GM03348 (cell line): Measurements from ENCODE around the gene TARP.

ENCODE experiments used
- DNase-seq: peaks from one replicate; pipeline ENCODE4 v3.0.0; 2012; ENCODE audit warnings: low spot score

The TARP gene

GRCh38 chr7:38273286-38273995, at the start of gene TARP:
Gene TARP (minus strand): TSS chr7:38273636.
- no peak for DNase-seq

DNA sequence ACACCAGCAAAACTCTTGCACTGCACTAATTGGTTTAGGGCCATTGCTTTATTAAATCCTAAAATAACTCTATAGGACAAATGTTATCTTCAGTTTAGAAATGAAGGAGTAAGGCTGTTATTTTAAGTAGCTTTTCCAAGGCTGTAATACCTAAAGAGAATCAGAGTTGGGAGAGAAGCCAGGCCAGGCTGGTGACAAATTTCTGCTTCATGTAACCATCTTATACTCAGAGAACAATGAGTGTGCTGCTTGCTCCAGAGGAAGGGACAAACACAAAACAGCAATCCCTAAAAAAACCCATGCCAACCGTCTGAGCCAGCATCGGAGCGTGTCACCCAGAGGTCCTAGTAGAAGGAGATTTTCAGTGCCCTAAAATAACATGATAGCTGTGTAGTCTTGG, 49.7 kb upstream of the TARP start:
- DNase-seq: no peak

DNA sequence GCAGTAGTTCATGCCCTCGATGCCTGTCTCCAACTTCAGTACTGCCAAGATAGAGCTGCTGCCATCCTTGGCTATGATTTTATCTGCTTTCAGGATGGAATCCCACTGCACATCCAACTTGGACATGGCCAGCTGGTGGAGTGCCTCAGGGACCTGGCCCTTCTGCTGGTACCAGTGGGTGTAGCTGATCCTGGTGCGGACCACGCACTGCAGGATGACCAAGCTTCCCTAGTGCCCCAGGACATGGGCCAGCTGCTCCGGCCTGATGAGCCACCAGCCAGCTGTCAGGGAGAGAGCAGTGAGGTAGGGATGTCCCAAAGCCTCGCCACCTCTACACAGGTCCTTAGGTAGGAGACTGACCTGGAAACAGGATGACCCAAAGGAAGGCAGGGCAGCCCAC, 49.0 kb upstream of the TARP start:
- DNase-seq: no peak

DNA sequence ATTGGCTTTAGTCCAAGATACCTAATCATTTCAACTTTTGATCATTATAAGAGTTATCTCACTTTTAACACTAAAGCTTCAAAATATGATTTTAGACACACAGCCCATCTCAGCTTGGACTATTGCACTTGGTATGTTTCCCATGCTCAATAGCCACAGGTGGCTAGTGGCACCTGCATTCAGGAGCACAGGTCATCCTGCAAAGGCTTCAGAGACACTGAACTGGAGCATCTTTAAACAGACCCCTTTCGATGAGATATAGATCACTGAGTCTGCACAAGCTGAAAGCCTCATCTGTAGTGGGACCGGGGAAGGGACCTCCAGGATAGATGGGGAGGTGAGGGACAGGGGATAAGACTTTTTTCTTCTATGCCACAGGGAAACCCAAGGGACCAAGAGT, 48.5 kb upstream of the TARP start:
- no peak for DNase-seq

- peak; percentile 83 for DNase-seq
Measured at GRCh38 chr7:38321515-38321944, 48.1 kb upstream of the TARP start.

DNA sequence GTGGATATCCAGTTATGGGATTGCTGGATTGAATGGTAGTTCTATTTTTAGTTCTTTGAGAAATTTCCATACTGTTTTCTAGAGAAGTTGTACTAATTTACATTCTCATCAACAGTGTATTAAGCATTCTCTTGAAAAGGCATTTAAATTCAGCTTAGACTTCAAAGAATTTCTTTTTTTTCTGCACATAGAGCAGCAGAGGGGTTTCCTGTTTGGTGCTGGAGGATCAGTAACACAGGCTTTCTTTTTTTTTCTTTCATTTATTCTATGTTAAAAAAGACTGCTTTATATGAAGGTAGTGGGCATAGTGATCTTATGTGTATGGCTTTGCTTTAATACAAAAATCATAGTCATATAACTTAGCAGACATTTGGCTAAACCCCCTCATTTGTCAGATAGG, 47.6 kb upstream of the TARP start:
- DNase-seq: no peak

- DNase-seq: no peak
Measured at GRCh38 chr7:38319873-38320272, 46.4 kb upstream of the TARP start.

DNA sequence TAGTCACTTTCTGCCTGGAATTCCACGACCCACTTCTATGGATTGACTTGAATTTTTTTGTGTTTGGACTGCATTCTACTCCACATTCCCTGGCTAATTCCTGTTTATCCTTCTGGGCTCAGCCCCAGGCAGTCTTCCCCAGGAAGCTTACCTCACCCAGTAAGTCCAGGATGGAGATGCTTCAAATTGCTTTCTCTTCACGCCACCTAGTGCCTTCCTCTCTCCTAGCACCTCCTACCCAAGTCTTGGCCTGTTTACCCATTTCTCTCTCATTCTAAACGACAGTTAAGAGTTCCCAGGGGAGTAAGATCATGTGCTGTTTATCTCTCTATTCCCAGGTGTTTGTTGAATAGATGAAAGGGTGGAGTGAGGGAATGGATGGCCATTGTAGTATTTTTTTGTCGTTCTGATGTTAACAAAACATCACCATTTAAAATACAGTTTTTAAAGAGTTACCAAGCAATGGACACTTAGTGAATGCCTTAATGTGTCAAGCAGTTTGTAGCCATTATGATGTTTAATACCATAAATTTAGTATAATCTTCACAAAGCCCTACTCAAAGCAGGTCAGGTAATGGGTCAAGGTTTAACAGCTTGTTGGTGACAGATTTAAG, 45.5 kb upstream of the TARP start:
- DNase-seq: peak; percentile 83

GRCh38 chr7:38318241-38318640, 44.8 kb upstream of the TARP start:
- DNase-seq: no peak

GRCh38 chr7:38317515-38317914, 44.1 kb upstream of the TARP start:
- DNase-seq: no peak

- no peak for DNase-seq
Measured at GRCh38 chr7:38316733-38317360, 43.4 kb upstream of the TARP start.

GRCh38 chr7:38315410-38315809, 42.0 kb upstream of the TARP start:
- no peak for DNase-seq

GRCh38 chr7:38312821-38313220, 39.4 kb upstream of the TARP start:
- no peak for DNase-seq

GRCh38 chr7:38311329-38311937, 38.0 kb upstream of the TARP start:
- peak; percentile 64 for DNase-seq

DNA sequence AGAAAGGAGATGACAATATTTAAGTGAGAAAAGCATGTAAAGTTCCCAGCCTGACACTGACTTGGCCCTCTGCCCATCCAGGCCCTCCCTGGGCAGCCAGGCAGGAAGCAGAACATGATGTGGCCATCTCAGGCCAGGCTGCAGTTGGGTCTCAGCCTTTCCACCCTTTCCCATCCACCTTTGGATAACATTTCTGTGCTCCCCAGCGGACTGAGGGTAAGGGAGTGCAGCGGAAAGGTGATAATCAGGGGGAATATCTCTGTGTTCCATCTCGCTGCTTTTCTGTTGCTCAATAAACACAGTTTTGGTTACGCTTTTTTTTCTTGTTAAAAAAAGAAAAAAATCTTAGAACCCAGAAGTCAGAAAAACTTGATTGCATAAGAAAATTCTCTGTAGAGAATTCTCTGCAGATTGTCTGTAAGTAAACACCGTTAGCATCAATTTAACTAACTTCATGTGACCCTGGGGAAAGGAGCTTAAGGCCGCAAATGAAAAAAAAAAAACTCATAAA, 37.2 kb upstream of the TARP start:
- DNase-seq: no peak

DNA sequence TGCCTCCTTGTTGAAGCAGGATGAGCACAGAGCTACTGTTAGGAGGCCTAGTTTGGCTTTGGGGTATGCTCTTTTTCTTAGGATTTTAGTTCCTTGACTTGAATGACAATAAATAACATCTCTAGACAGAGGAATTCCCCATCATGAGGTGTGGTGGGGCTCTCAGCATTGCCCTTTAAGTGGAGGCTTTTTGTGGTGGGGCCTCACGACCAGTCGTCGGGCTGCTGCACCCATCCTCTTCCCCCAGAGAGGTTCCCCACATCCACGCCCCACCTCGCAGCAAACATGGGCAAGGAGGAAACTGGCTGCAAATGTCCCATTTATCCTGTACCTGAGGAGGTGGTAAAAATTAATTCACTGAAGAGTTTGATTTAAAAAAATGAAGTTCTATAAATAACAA, 36.1 kb upstream of the TARP start:
- no peak for DNase-seq

DNA sequence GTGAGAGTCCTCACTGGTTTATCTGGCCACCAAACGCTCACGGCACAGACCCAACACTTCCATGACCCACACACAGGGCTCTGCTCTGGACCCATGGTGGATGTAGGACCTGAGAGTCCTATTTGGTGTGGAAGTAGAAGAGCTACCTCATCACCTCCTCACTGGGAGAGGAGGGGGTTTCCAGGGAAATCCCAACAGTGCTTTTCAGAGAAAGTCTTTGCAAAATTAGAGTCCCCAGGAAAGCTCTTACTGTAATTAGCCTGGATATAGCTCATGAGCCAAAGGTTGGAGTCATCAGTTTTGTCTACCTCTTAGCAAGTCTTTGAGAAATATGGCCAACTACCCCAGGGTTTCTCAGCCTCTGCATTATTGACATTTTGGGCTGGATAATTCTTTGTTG, 34.7 kb upstream of the TARP start:
- DNase-seq: no peak

- DNase-seq: no peak
Measured at GRCh38 chr7:38307640-38308039, 34.2 kb upstream of the TARP start.

DNA sequence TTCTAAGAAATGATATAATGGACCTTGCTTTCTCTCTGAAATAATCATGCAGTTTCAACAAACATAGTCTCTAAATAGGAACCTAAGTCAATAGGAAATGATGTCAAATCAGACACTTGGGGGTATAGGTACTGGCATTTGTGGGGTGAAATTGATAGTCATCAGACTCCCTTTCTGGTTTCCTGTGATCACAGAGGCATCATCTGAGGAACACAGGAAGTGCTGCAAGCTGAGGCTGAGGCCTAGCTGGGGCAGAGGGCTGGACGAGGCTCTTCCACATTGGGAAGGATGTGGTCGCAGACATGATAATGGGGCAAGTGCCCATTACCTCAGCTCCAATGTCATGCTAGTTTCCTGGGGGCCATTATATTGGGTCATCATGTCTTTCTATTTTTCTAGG, 33.5 kb upstream of the TARP start:
- DNase-seq: no peak

DNA sequence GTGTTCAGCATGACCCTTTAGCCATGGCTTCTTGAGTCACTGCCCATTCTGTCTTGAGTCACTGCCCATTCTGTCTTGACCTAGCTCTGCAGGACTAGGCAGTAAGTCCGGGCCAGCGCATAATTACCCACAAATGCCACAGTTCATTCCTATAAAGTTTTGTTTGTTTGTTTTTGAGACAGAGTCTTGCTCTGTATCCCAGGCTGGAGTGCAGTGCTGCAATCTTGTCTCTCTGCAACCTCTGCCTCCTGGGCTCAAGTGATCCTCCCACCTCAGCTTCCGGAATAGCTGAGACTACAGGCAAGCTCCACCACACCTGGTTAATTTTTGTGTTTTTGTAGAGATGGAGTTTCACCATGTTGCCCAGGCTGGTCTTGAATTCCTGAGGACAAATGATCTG, 32.7 kb upstream of the TARP start:
- DNase-seq: no peak

- DNase-seq: no peak
Measured at GRCh38 chr7:38303866-38304265, 30.4 kb upstream of the TARP start.

DNA sequence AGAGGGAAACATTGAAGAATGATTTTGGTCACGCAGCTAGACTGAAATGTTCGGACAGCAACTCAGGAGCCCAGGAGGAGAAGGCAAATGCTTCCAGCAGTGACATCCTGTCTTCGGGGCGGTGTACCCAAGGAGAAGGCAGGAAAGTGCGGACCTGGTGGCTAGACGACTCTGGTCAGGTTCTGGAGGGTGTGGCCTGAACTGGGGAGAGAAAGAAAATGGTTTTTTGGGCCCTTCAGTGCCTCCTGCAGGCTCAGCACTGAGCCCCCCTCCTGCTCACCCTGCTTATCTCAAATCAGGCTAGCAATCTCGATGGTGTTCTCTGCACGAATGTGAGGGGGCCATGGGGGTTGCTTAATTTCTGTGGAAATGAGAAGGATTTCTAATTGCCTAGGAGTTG, 26.7 kb upstream of the TARP start:
- no peak for DNase-seq
